Progenitor cell of endocrine pancreas (in vitro differentiated cells): ENCODE measurements around the gene ASB6. TPM values are rescaled to one million over a fixed set of nuclear protein-coding genes. Genes with fewer than 3 reads are reported as not detected.

Source experiments
- DNase-seq: peaks from one replicate; pipeline ENCODE4 v3.0.0; 2021; ENCODE audit warnings: low spot score; ENCODE audit not compliant: unreplicated experiment
- H3K27ac Mint-ChIP-seq: 2 replicates; pipeline ENCODE4 v1.8.0; 2021; ENCODE audit warnings: mild to moderate bottlenecking, moderate library complexity, mixed read lengths
- H3K27me3 Mint-ChIP-seq: 2 replicates; pipeline ENCODE4 v1.8.0; 2021; ENCODE audit warnings: mixed read lengths
- H3K36me3 Mint-ChIP-seq: 2 replicates; pipeline ENCODE4 v1.8.0; 2022; ENCODE audit warnings: mixed read lengths; ENCODE audit not compliant: insufficient read depth
- H3K4me1 Mint-ChIP-seq: 2 replicates; pipeline ENCODE4 v1.8.0; 2021; ENCODE audit warnings: low read depth, mixed read lengths
- H3K4me3 Mint-ChIP-seq: 2 replicates; pipeline ENCODE4 v1.8.0; 2021; ENCODE audit warnings: low read depth, mild to moderate bottlenecking, moderate library complexity, mixed read lengths
- H3K9me3 Mint-ChIP-seq: 2 replicates; pipeline ENCODE4 v1.8.0; 2021; ENCODE audit warnings: low read depth, mixed read lengths
- long read RNA-seq: library from polyadenylated mRNA; unstranded; transcript quantifications from one replicate; pipeline ENCODE4 v2.0.0, GENCODE V29; 2020
- total RNA-seq: library from RNA; stranded (reverse); gene quantifications from 2 replicates; pipeline ENCODE4 v1.2.1, GENCODE V29; 2021
- TF ChIP-seq, protein P1 (sequence below): fragments of 200-600 bp; sonication (generic); IDR thresholded peaks from one replicate; pipeline ENCODE4 v1.5.0; 2021; ENCODE audit warnings: antibody characterized with exemption, mild to moderate bottlenecking; ENCODE audit not compliant: unreplicated experiment

The ASB6 gene, protein sequence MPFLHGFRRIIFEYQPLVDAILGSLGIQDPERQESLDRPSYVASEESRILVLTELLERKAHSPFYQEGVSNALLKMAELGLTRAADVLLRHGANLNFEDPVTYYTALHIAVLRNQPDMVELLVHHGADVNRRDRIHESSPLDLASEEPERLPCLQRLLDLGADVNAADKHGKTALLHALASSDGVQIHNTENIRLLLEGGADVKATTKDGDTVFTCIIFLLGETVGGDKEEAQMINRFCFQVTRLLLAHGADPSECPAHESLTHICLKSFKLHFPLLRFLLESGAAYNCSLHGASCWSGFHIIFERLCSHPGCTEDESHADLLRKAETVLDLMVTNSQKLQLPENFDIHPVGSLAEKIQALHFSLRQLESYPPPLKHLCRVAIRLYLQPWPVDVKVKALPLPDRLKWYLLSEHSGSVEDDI
- total RNA-seq, result 19.7 and 20.5 TPM in 2 replicates
- long read RNA-seq, transcript ASB6-201 (6 exons, 2,330 nt), result major isoform, 6 of 8 reads
- long read RNA-seq, partial matches to known transcripts, result 2 of 8 reads
- long read RNA-seq, other reads (novel, unspliced or antisense), result 0 of 8 reads

DNA sequence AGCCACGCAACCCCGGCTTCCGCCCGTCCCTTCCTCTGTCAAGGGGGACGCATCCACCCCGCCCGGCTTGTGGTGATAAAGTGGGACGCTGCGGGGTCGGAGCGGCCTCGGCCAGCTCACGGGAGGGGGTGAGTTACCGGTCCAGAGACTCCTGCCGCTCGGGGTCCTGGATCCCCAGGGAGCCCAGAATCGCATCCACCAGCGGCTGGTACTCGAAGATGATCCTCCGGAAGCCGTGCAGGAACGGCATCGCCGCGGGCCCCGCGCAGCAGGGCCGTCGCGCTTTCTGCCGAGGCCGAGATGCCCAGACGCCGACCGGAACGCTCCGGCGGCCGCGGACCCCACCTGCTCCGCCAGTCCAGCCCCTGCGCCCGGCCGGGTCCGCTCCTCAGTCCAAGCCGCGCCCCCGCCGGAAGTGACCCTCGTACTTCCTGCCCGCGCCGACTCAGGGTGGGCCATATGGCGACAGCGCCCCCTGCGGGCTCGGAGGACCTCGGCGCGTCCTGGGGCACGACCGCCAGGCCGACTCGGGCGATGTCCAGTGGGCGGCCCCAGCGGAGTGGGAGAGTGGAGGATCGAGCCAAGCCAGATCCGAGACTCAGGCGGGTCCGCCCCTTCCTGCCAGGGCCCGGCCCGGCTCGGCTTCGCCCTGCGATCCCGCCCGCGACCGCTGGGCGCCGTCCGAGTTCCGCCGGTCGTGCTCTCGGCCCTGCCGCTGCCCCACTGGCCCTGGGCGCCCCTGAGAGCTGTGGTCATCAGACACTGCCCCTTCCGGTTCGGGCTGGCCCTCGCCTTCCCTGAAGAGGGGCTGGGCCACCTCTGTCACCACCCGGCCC, at the start of gene ASB6:
Gene ASB6 (minus strand): TSS at position 402 of the 836 bp plus-strand sequence. CDS start 152 bp downstream, at position 250.
- no peaks in the 10 kb centered on the region for H3K27me3 Mint-ChIP-seq
- TF ChIP-seq, protein P1, sequence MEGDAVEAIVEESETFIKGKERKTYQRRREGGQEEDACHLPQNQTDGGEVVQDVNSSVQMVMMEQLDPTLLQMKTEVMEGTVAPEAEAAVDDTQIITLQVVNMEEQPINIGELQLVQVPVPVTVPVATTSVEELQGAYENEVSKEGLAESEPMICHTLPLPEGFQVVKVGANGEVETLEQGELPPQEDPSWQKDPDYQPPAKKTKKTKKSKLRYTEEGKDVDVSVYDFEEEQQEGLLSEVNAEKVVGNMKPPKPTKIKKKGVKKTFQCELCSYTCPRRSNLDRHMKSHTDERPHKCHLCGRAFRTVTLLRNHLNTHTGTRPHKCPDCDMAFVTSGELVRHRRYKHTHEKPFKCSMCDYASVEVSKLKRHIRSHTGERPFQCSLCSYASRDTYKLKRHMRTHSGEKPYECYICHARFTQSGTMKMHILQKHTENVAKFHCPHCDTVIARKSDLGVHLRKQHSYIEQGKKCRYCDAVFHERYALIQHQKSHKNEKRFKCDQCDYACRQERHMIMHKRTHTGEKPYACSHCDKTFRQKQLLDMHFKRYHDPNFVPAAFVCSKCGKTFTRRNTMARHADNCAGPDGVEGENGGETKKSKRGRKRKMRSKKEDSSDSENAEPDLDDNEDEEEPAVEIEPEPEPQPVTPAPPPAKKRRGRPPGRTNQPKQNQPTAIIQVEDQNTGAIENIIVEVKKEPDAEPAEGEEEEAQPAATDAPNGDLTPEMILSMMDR, result peak; percentile 100
- peaks cover 5% of the 10 kb centered on the region for H3K36me3 Mint-ChIP-seq
- DNase-seq, result peak; percentile 100
- peak within 1 kb of the TSS; percentile 93 for H3K27ac Mint-ChIP-seq
- peak within 1 kb of the TSS; percentile 74 for H3K4me3 Mint-ChIP-seq
- peaks cover 10% of the 10 kb centered on the region for H3K4me1 Mint-ChIP-seq
- H3K9me3 Mint-ChIP-seq, result no peaks in the 10 kb centered on the region

DNA sequence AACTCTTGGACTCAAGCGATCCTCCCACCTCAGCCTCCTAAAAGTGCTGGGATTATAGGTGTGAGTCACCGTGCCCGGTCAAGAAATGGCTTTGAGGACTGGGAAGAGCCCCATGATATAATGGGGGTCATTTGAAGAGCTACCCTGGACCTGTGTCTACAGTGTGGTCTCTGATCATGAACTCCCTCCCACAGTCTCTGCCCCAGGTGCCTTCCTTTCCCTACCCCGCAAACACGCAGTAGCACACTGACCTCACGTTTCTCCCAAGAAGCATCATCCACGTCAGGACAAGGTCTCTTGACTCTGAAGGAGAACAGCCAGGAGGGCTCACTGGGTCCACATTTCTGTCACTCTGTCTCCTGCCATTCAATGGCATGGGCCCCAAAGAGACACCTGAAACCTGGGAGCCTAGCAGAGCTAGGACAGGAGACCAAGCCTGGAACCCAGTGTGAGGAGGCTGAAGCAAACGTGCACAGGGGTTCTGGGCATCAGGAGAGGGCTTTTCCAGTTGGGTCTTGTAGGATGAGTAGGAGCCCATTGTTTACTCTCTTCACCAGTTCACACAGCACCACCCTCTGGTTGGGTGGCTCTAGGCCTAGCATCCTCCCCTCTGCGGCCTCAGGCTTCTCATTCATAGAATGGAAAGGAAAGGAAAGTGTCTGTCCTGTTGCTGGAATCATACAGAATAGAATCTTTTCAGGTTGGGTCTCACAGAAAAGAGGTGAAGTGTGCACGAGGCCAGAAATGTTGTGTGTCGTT, 46.5 kb upstream of the ASB6 start:
- H3K27me3 Mint-ChIP-seq, result peaks cover 7% of the 10 kb centered on the region
- no peaks in the 10 kb centered on the region for H3K9me3 Mint-ChIP-seq
- H3K4me1 Mint-ChIP-seq, result no peaks in the 10 kb centered on the region
- no peak for DNase-seq
- no peak overlapping the region for H3K4me3 Mint-ChIP-seq
- TF ChIP-seq, protein P1, result no peak
- H3K36me3 Mint-ChIP-seq, result no peaks in the 10 kb centered on the region
- no peak overlapping the region for H3K27ac Mint-ChIP-seq

DNA sequence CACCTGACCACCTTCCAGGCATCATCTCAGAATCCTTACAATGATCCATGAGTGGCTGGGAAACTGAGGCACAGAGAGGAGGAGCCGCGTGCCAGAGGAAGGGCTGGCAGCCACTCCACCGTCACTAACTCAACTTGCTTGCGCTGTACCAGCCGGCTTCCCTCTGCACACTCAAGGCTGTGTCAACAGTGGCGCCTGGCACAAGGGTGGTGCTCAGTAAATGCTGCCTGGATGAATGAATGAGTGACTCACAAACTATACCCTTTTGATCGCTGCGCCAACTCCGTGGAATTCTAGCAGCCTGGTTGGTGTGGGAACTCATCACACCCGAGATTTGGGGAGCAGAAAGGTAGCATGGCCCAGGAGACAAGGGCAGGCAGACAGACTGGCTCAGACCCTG, 45.4 kb upstream of the ASB6 start:
- TF ChIP-seq, protein P1, result no peak
- H3K9me3 Mint-ChIP-seq, result no peaks in the 10 kb centered on the region
- no peak overlapping the region for H3K4me3 Mint-ChIP-seq
- H3K36me3 Mint-ChIP-seq, result no peaks in the 10 kb centered on the region
- H3K27ac Mint-ChIP-seq, result no peak overlapping the region
- DNase-seq, result no peak
- H3K27me3 Mint-ChIP-seq, result peaks cover 7% of the 10 kb centered on the region
- H3K4me1 Mint-ChIP-seq, result no peaks in the 10 kb centered on the region

DNA sequence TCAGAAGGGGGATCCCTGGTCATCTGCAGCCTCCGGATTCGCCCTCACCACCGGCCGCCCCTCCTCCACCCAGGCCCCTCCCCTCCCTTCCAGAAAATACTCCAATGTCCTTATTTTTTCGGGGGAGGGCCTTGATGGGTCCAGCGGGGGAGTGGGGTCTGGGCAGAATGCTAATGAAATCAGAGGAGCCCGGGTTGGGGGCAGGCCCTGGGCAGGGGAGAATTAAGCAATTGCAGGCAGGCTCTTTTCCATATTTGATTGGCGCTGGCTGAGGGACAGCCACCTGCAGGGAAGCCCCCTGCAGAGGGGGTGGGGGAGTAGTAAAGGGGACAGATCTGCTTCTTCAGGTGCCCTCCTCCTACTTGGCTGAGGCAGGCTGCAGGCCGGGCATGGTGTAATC, 44.8 kb upstream of the ASB6 start:
- no peaks in the 10 kb centered on the region for H3K9me3 Mint-ChIP-seq
- no peaks in the 10 kb centered on the region for H3K36me3 Mint-ChIP-seq
- no peak for DNase-seq
- H3K4me1 Mint-ChIP-seq, result no peaks in the 10 kb centered on the region
- H3K4me3 Mint-ChIP-seq, result no peak overlapping the region
- TF ChIP-seq, protein P1, result no peak
- H3K27ac Mint-ChIP-seq, result no peak overlapping the region
- peaks cover 7% of the 10 kb centered on the region for H3K27me3 Mint-ChIP-seq

DNA sequence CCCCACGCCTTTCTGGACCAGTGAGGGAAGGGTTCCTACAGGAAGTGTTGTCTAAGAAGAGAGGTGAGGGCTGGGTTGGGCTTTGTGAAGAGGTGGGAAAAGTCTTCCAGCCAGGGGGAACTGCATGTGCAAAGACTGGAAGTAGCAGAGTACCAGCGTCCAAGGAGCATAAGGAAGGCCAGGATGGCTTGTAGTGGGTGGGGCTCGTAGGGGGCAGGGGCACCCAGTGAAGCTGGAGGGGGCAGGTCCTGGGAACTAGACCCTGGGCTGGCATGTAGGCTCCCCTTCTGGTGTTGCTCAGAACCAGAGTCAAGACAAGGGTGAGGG, 43.9 kb upstream of the ASB6 start:
- Mint-ChIP-seq H3K4me1 (no peaks in the 10 kb centered on the region), H3K27me3 (peaks cover 9% of the 10 kb centered on the region), H3K4me3 (no peak overlapping the region), H3K36me3 (no peaks in the 10 kb centered on the region), H3K9me3 (no peaks in the 10 kb centered on the region), H3K27ac (no peak overlapping the region)
- no peak for DNase-seq
- TF ChIP-seq, protein P1, result no peak
